Measurements from ENCODE around the gene TNFRSF13B.

- TF ChIP-seq CTCF (conservative IDR thresholded peaks at IDR 0.05; ENCODE audit: low read depth, low read length) (no peak), EZH2phosphoT487 (IDR thresholded peaks at IDR 0.05; ENCODE audit: borderline replicate concordance, low read length) (no peak)
These were observed 3.3 kb upstream of the TNFRSF13B start for GRCh38 chr17:16975277-16975651.
